NCI-H446 (cell line): ENCODE results near the gene MAP9.
"Not testable (repeated sequence)": the region's sequence is repeated elsewhere in the genome, so short reads cannot be mapped to it uniquely, and the experiment has no call there.

Source experiments
- DNase-seq, 2 experiments: peaks; one replicate each; lab custom pipeline; 2025; lab: John Stamatoyannopoulos, UW

The MAP9 gene

GRCh38 chr4:155342142-155342541 lies 34.6 kb downstream of the MAP9 start:
- no peak for DNase-seq

- no peak for DNase-seq
Observed at GRCh38 chr4:155339999-155340398, 36.8 kb downstream of the MAP9 start.

GRCh38 chr4:155339588-155339987 lies 37.2 kb downstream of the MAP9 start:
- no peak for DNase-seq

- DNase-seq: no peak
Observed at GRCh38 chr4:155338196-155338595, 38.6 kb downstream of the MAP9 start.

- no peak for DNase-seq
Observed at GRCh38 chr4:155336242-155336641, 40.5 kb downstream of the MAP9 start.

GRCh38 chr4:155331478-155331877 lies 45.3 kb downstream of the MAP9 start:
- DNase-seq: no peak

GRCh38 chr4:155322782-155323181 lies 54.0 kb downstream of the MAP9 start:
- no peak for DNase-seq

GRCh38 chr4:155321006-155321405 lies 55.8 kb downstream of the MAP9 start:
- DNase-seq: no peak

- no peak for DNase-seq
Observed at GRCh38 chr4:155319516-155319915, 57.2 kb downstream of the MAP9 start.

GRCh38 chr4:155312027-155312426 lies 64.7 kb downstream of the MAP9 start:
- DNase-seq: not testable (repeated sequence)

- DNase-seq: no peak
Observed at GRCh38 chr4:155307731-155308277, 69.0 kb downstream of the MAP9 start.

GRCh38 chr4:155305619-155306018 lies 71.1 kb downstream of the MAP9 start:
- no peak for DNase-seq

- no peak for DNase-seq
Observed at GRCh38 chr4:155304375-155304774, 72.4 kb downstream of the MAP9 start.

- no peak for DNase-seq
Observed at GRCh38 chr4:155299103-155299502, 77.7 kb downstream of the MAP9 start.
